NT2/D1 (cell line): ENCODE measurements around the gene CBLN4.

Experiments used
- SUZ12 ChIP-seq: IDR thresholded peaks from 2 replicates; pipeline ENCODE4 v1.6.1; 2011; ENCODE audit not compliant: insufficient read length, insufficient read depth; ENCODE audit errors: extremely low read depth
- YY1 ChIP-seq: IDR thresholded peaks from 2 replicates; pipeline ENCODE4 v1.6.1; 2011; ENCODE audit not compliant: insufficient read length, insufficient read depth
- ZNF274 ChIP-seq: IDR thresholded peaks from 2 replicates; pipeline ENCODE4 v1.6.1; 2011; ENCODE audit warnings: mild to moderate bottlenecking, low read depth, low read length

DNA sequence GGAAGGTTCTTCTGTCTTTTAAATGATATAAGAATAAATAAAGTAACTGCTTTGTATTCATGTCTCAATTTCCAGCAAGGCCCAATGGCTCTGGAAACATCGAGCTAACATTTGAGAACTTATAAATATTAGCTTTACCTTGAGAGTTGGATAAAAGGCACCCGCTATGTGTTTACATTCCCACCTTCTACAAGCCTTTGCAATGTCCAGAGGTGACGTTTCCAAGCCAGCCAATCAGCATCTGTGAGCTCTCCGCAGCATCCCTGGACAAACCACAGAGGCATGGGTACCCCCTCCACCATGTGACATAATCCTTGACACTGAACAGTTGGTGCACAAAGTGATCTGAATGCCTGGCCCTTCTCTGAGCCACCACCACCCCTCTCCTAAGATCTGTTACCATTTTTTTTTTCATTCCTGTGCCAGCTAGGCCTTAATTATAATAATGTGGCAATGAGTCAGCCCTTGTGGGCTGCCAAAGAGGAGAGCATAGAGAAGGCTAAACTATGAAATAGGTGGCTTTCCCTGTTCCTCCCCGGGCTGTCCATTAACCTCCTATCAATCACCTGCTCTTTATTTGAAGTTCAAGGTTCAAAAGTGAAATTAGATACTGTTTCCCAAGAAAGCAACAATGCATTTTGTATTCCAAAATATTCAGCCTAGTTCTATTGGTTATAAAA lies 4.1 kb downstream of the CBLN4 start:
- TF ChIP-seq ZNF274 (no peak), YY1 (no peak), SUZ12 (no peak)
